SK-N-SH treated with all-trans-retinoic acid at 6 μM for 48 hours (cell line): Measurements from ENCODE around the gene TNK2.

Experiments used
- ATAC-seq: fragments of 200-7000 bp; cut with Tn5 transposase; 3 replicates; pipeline ENCODE4 v1.9.1; 2020; ENCODE audit warnings: mild to moderate bottlenecking, moderate library complexity
- BACH2 ChIP-seq: fragments of 250-450 bp; sonication (Bioruptor Pico); IDR thresholded peaks from 2 replicates; pipeline ENCODE4 v1.9.0; 2021; ENCODE audit warnings: mild to moderate bottlenecking, borderline replicate concordance
- CREB5 ChIP-seq: fragments of 250-450 bp; sonication (Bioruptor Pico); IDR thresholded peaks from 2 replicates; pipeline ENCODE4 v1.5.1; 2020; ENCODE audit warnings: low read depth, mild to moderate bottlenecking, moderate library complexity
- CSDC2 ChIP-seq: fragments of 250-450 bp; sonication (Bioruptor Pico); IDR thresholded peaks from 2 replicates; pipeline ENCODE4 v1.5.0; 2020; ENCODE audit warnings: mild to moderate bottlenecking, moderate library complexity
- CSRNP3 ChIP-seq: fragments of 250-450 bp; sonication (Bioruptor Pico); IDR thresholded peaks from 2 replicates; pipeline ENCODE4 v1.5.1; 2021; ENCODE audit warnings: mild to moderate bottlenecking, moderate library complexity
- ESRRG ChIP-seq: fragments of 250-450 bp; sonication (Bioruptor Pico); IDR thresholded peaks from 2 replicates; pipeline ENCODE4 v1.6.1; 2021; ENCODE audit warnings: mild to moderate bottlenecking
- GLIS3 ChIP-seq: fragments of 250-450 bp; sonication (Bioruptor Pico); IDR thresholded peaks from 2 replicates; pipeline ENCODE4 v1.5.0; 2020; ENCODE audit warnings: mild to moderate bottlenecking, moderate library complexity
- ISL1 ChIP-seq: fragments of 250-450 bp; sonication (Bioruptor Pico); IDR thresholded peaks from 2 replicates; pipeline ENCODE4 v2.1.2; 2022; ENCODE audit warnings: mild to moderate bottlenecking, moderate library complexity
- PATZ1 ChIP-seq: fragments of 250-450 bp; sonication (Bioruptor Pico); IDR thresholded peaks from 2 replicates; pipeline ENCODE4 v1.8.0; 2020; ENCODE audit warnings: mild to moderate bottlenecking, moderate library complexity, borderline replicate concordance
- POU6F1 ChIP-seq: fragments of 250-450 bp; sonication (Bioruptor Pico); IDR thresholded peaks from 2 replicates; pipeline ENCODE4 v1.8.0; 2021; ENCODE audit warnings: low read depth, mild to moderate bottlenecking, moderate library complexity, borderline replicate concordance
- PPARA ChIP-seq: fragments of 250-450 bp; sonication (Bioruptor Pico); IDR thresholded peaks from 2 replicates; pipeline ENCODE4 v1.5.0; 2020; ENCODE audit warnings: mild to moderate bottlenecking, borderline replicate concordance
- RARB ChIP-seq: fragments of 250-450 bp; sonication (Bioruptor Pico); IDR thresholded peaks from 2 replicates; pipeline ENCODE4 v1.8.0; 2021; ENCODE audit warnings: mild to moderate bottlenecking, moderate library complexity
- SNAI2 ChIP-seq: fragments of 250-450 bp; sonication (Bioruptor Pico); IDR thresholded peaks from 2 replicates; pipeline ENCODE4 v1.5.0; 2020; ENCODE audit warnings: mild to moderate bottlenecking, moderate library complexity
- TCF4 ChIP-seq: fragments of 250-450 bp; sonication (Bioruptor Pico); IDR thresholded peaks from 2 replicates; pipeline ENCODE4 v1.8.0; 2021; ENCODE audit warnings: mild to moderate bottlenecking, moderate library complexity, borderline replicate concordance
- TOX ChIP-seq: fragments of 250-450 bp; sonication (Bioruptor Pico); IDR thresholded peaks from 2 replicates; pipeline ENCODE4 v1.8.0; 2021; ENCODE audit warnings: mild to moderate bottlenecking, moderate library complexity, borderline replicate concordance
- TSHZ2 ChIP-seq: fragments of 250-450 bp; sonication (Bioruptor Pico); IDR thresholded peaks from 2 replicates; pipeline ENCODE4 v1.5.0; 2020; ENCODE audit warnings: mild to moderate bottlenecking, moderate library complexity
- ZC3H10 ChIP-seq: fragments of 250-450 bp; sonication (Bioruptor Pico); IDR thresholded peaks from 2 replicates; pipeline ENCODE4 v1.5.1; 2021; ENCODE audit warnings: mild to moderate bottlenecking, moderate library complexity
- ZFP3 ChIP-seq: fragments of 250-450 bp; sonication (Bioruptor Pico); IDR thresholded peaks from 2 replicates; pipeline ENCODE4 v1.5.0; 2020; ENCODE audit warnings: mild to moderate bottlenecking, moderate library complexity
- ZFP30 ChIP-seq: fragments of 450-650 bp; formaldehyde crosslinking; IDR thresholded peaks from 2 replicates; pipeline ENCODE4 v1.5.0; 2022; ENCODE audit warnings: mild to moderate bottlenecking, moderate library complexity
- ZNF70 ChIP-seq: fragments of 450-650 bp; formaldehyde crosslinking; IDR thresholded peaks from 2 replicates; pipeline ENCODE4 v1.5.0; 2020; ENCODE audit warnings: mild to moderate bottlenecking, moderate library complexity
- ZNF8 ChIP-seq: fragments of 450-650 bp; formaldehyde crosslinking; IDR thresholded peaks from 2 replicates; pipeline ENCODE4 v1.5.0; 2020; ENCODE audit warnings: mild to moderate bottlenecking, moderate library complexity

TNK2 gene

GRCh38 chr3:195883160-195883559 is 25.2 kb downstream of the TNK2 start:
- TF ChIP-seq GLIS3, result no peak
- TF ChIP-seq CSDC2 (CRISPR knock-in tag), result no peak
- no peak for TF ChIP-seq ZNF70 (CRISPR knock-in tag)
- no peak for TF ChIP-seq ISL1
- TF ChIP-seq BACH2 (CRISPR knock-in tag), result no peak
- TF ChIP-seq ESRRG (CRISPR knock-in tag), result no peak
- no peak for ATAC-seq

GRCh38 chr3:195882002-195882441 is 26.3 kb downstream of the TNK2 start:
- ATAC-seq, result no peak
- TF ChIP-seq ZFP30 (CRISPR knock-in tag) (no peak), SNAI2 (CRISPR knock-in tag) (no peak), ESRRG (CRISPR knock-in tag) (no peak), CSRNP3 (CRISPR knock-in tag) (no peak), TSHZ2 (CRISPR knock-in tag) (no peak), ZNF70 (CRISPR knock-in tag) (no peak), TCF4 (no peak), BACH2 (CRISPR knock-in tag) (no peak), CREB5 (CRISPR knock-in tag) (no peak), ZC3H10 (CRISPR knock-in tag) (no peak), TOX (CRISPR knock-in tag) (no peak), CSDC2 (CRISPR knock-in tag) (no peak), ZFP3 (CRISPR knock-in tag) (no peak), POU6F1 (CRISPR knock-in tag) (no peak), ZNF8 (CRISPR knock-in tag) (no peak), RARB (CRISPR knock-in tag) (no peak), ISL1 (no peak), PPARA (CRISPR knock-in tag) (no peak), GLIS3 (no peak), PATZ1 (CRISPR knock-in tag) (no peak)

- TF ChIP-seq CREB5 (CRISPR knock-in tag) (no peak), ESRRG (CRISPR knock-in tag) (no peak), SNAI2 (CRISPR knock-in tag) (no peak)
- TF ChIP-seq, all 23 proteins: peak for 0
- no peak for ATAC-seq
Measured at GRCh38 chr3:195881276-195881988, 26.9 kb downstream of the TNK2 start.
